PFSK-1 (cell line): ENCODE data around the gene ARL11.

Source experiments
- POLR2AphosphoS5 ChIP-seq: IDR thresholded peaks from 2 replicates; pipeline ENCODE4 v1.6.1; 2012; ENCODE audit warnings: low read depth, mild to moderate bottlenecking, control low read depth, low read length, moderate library complexity
- SIN3A ChIP-seq: IDR thresholded peaks from 2 replicates; pipeline ENCODE4 v1.6.1; 2012; ENCODE audit warnings: mild to moderate bottlenecking, low read length, moderate library complexity, borderline replicate concordance; ENCODE audit not compliant: insufficient read depth
- TAF1 ChIP-seq: IDR thresholded peaks from 2 replicates; pipeline ENCODE4 v1.6.1; 2012; ENCODE audit warnings: low read length, control low read depth, borderline replicate concordance; ENCODE audit not compliant: insufficient read depth
- TF ChIP-seq, protein P1 (sequence below), 2 experiments: IDR thresholded peaks; 2 replicates each; pipeline versions ENCODE4 v1.6.1 to v1.8.0; 2011 to 2012; ENCODE audit warnings: low read depth in 2 of 2, low read length in 2 of 2, control low read depth in 1 of 2, inconsistent platforms in 1 of 2, mild to moderate bottlenecking in 1 of 2, moderate library complexity in 1 of 2; ENCODE audit not compliant: insufficient read depth in 1 of 2

DNA sequence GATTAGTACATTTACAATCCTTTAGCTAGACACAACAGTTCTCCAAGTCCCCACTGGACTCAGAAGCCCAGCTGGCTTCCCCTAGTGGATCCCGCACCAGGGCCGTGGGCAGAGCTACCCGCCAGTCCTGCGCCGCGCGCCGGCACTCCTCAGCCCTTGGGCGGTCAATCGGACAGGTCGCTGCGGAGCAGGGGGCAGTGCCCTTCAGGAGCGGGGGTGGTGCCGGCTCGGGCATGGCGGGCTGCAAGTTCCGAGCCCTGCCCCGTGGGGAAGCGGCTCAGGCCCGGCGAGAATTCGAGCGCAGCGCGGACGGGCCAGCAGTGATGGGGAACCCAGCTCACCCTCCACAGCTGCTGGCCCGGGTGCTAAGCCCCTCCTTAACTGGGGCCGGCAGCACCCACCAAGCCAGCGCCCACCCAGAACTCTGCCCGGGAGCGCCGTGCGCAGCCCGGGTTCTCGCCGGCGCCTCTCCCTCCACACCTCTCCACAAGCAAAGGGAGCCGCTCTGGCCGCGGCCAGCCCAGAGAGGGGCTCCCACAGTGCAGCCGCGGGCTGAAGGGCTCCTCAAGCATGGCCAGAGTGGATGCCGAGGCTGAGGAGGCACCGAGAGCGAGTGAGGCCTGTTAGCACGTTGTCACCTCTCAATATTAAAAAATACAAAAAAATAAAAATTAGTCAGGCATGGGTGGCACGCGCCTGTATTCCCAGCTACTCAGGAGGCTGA, 50.0 kb downstream of the ARL11 start:
- TF ChIP-seq, protein P1, sequence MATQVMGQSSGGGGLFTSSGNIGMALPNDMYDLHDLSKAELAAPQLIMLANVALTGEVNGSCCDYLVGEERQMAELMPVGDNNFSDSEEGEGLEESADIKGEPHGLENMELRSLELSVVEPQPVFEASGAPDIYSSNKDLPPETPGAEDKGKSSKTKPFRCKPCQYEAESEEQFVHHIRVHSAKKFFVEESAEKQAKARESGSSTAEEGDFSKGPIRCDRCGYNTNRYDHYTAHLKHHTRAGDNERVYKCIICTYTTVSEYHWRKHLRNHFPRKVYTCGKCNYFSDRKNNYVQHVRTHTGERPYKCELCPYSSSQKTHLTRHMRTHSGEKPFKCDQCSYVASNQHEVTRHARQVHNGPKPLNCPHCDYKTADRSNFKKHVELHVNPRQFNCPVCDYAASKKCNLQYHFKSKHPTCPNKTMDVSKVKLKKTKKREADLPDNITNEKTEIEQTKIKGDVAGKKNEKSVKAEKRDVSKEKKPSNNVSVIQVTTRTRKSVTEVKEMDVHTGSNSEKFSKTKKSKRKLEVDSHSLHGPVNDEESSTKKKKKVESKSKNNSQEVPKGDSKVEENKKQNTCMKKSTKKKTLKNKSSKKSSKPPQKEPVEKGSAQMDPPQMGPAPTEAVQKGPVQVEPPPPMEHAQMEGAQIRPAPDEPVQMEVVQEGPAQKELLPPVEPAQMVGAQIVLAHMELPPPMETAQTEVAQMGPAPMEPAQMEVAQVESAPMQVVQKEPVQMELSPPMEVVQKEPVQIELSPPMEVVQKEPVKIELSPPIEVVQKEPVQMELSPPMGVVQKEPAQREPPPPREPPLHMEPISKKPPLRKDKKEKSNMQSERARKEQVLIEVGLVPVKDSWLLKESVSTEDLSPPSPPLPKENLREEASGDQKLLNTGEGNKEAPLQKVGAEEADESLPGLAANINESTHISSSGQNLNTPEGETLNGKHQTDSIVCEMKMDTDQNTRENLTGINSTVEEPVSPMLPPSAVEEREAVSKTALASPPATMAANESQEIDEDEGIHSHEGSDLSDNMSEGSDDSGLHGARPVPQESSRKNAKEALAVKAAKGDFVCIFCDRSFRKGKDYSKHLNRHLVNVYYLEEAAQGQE (IDR thresholded peaks at IDR 0.05; ENCODE audit: insufficient read depth in 1 of 2, low read depth in 2 of 2, low read length in 2 of 2), result no peak
- TF ChIP-seq POLR2AphosphoS5 (no peak), TAF1 (no peak), SIN3A (no peak)
